Adrenal gland (tissue), 5 donors: ENCODE measurements around the gene SYNPO2L.
"Not testable (repeated sequence)": the region's sequence is repeated elsewhere in the genome, so short reads cannot be mapped to it uniquely, and the experiment has no call there.

Experiments
- POLR2A ChIP-seq, 2 donors: fragments of 450-650 bp; IDR thresholded peaks; one replicate each; pipeline ENCODE4 v1.6.1; 2017; ENCODE audit warnings: antibody characterized with exemption in 2 of 2, mild to moderate bottlenecking in 2 of 2, moderate library complexity in 1 of 2
- TF ChIP-seq, protein P1 (sequence below), 6 experiments: fragments of 450-650 bp in 4 of 6; fragments of 200-600 bp in 2 of 6; sonication (generic) in 1 of 6; IDR thresholded peaks; 1 replicate in 5 of 6; 2 replicates in 1 of 6; pipeline versions ENCODE4 v1.5.1 to v1.8.0; 2016 to 2021; ENCODE audit warnings: antibody characterized with exemption in 6 of 6, mild to moderate bottlenecking in 2 of 6, moderate library complexity in 1 of 6
- donor health status: DM: no; HTN: no; CAD: no.

DNA sequence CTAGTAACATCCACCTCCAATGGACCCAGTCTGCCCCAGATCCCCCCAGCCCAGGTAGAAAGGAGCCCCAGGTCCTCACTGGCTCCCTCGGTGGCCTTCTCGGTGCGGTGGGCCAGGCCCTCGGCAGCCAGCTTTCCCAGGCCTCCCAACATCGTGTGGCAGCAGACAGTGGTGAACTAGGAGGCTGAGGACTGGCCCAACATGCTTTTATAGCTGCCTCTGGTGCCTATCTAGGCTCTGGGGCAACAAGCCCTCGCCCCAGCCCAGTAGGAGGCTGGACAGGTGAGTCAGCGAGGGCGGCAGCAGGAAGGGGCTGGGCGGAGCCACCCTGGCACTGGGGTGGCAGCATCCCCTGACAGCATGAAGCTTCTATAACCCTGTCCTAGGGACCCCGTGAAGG, 7.8 kb upstream of the SYNPO2L start:
- not testable (repeated sequence) for TF ChIP-seq POLR2A (IDR thresholded peaks at IDR 0.05)
- TF ChIP-seq, protein P1, sequence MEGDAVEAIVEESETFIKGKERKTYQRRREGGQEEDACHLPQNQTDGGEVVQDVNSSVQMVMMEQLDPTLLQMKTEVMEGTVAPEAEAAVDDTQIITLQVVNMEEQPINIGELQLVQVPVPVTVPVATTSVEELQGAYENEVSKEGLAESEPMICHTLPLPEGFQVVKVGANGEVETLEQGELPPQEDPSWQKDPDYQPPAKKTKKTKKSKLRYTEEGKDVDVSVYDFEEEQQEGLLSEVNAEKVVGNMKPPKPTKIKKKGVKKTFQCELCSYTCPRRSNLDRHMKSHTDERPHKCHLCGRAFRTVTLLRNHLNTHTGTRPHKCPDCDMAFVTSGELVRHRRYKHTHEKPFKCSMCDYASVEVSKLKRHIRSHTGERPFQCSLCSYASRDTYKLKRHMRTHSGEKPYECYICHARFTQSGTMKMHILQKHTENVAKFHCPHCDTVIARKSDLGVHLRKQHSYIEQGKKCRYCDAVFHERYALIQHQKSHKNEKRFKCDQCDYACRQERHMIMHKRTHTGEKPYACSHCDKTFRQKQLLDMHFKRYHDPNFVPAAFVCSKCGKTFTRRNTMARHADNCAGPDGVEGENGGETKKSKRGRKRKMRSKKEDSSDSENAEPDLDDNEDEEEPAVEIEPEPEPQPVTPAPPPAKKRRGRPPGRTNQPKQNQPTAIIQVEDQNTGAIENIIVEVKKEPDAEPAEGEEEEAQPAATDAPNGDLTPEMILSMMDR (IDR thresholded peaks at IDR 0.05): not testable (repeated sequence)
